ENCODE measurements around the gene MTG1. TPM values are rescaled to one million over a fixed set of nuclear protein-coding genes. Genes with fewer than 3 reads are reported as not detected.

MTG1 gene
- total RNA-seq, 1 experiment from 2014 or later, result 26.9 TPM

GRCh38 chr10:133351408-133352318 lies 42.3 kb upstream of the MTG1 start:
- Histone ChIP-seq H3K4me1 (ENCODE audit: low read length) (no peaks in the 10 kb centered on the region), H3K4me3 (ENCODE audit: low read length) (no peak overlapping the region), H3K9me2 (replicated peaks; ENCODE audit: insufficient read depth, low read length) (no peaks in the 10 kb centered on the region), H3K27me3 (ENCODE audit: low read length) (no peaks in the 10 kb centered on the region), H3K4me2 (ENCODE audit: low read depth, low read length, poor library complexity, severe bottlenecking) (no peak overlapping the region), H3K9me3 (ENCODE audit: low read length) (no peaks in the 10 kb centered on the region), H3K9ac (ENCODE audit: low read length) (no peak overlapping the region), H3K79me2 (ENCODE audit: low read length) (no peaks in the 10 kb centered on the region), H3K36me3 (ENCODE audit: insufficient read depth, low read length) (no peaks in the 10 kb centered on the region), H3K27ac (ENCODE audit: low read length) (no peak overlapping the region), H2AFZ (ENCODE audit: low read length) (no peak overlapping the region), H4K20me1 (ENCODE audit: insufficient read depth, low read depth, low read length) (no peaks in the 10 kb centered on the region)
- DNase-seq, result no peak

GRCh38 chr10:133353202-133353959 lies 40.6 kb upstream of the MTG1 start:
- Histone ChIP-seq H3K27me3 (ENCODE audit: low read length) (no peaks in the 10 kb centered on the region), H3K27ac (ENCODE audit: low read length) (no peak overlapping the region), H3K4me3 (ENCODE audit: low read length) (no peak overlapping the region), H3K9ac (ENCODE audit: low read length) (no peak overlapping the region), H3K4me1 (ENCODE audit: low read length) (peaks cover 5% of the 10 kb centered on the region; the same call in 1 of the 2 replicates), H3K9me3 (ENCODE audit: low read length) (no peaks in the 10 kb centered on the region), H3K9me2 (replicated peaks; ENCODE audit: insufficient read depth, low read length) (no peaks in the 10 kb centered on the region), H3K4me2 (ENCODE audit: low read depth, low read length, poor library complexity, severe bottlenecking) (no peak overlapping the region), H4K20me1 (ENCODE audit: insufficient read depth, low read depth, low read length) (no peaks in the 10 kb centered on the region), H3K36me3 (ENCODE audit: insufficient read depth, low read length) (no peaks in the 10 kb centered on the region), H2AFZ (ENCODE audit: low read length) (no peak overlapping the region), H3K79me2 (ENCODE audit: low read length) (no peaks in the 10 kb centered on the region)
- no peak for DNase-seq

GRCh38 chr10:133353988-133354605 lies 39.9 kb upstream of the MTG1 start:
- Histone ChIP-seq H3K4me2 (ENCODE audit: low read depth, low read length, poor library complexity, severe bottlenecking) (no peak overlapping the region), H3K36me3 (ENCODE audit: insufficient read depth, low read length) (no peaks in the 10 kb centered on the region), H2AFZ (ENCODE audit: low read length) (no peak overlapping the region), H3K4me1 (ENCODE audit: low read length) (peaks cover 5% of the 10 kb centered on the region; the same call in 1 of the 2 replicates), H3K79me2 (ENCODE audit: low read length) (no peaks in the 10 kb centered on the region), H3K9me2 (replicated peaks; ENCODE audit: insufficient read depth, low read length) (no peaks in the 10 kb centered on the region), H3K9me3 (ENCODE audit: low read length) (no peaks in the 10 kb centered on the region), H4K20me1 (ENCODE audit: insufficient read depth, low read depth, low read length) (no peaks in the 10 kb centered on the region), H3K27ac (ENCODE audit: low read length) (no peak overlapping the region), H3K4me3 (ENCODE audit: low read length) (no peak overlapping the region), H3K27me3 (ENCODE audit: low read length) (no peaks in the 10 kb centered on the region), H3K9ac (ENCODE audit: low read length) (no peak overlapping the region)
- no peak for DNase-seq

- H3K9ac ChIP-seq (ENCODE audit: low read length), result no peak overlapping the region
- H2AFZ ChIP-seq (ENCODE audit: low read length), result no peak overlapping the region
- no peak overlapping the region for H3K27ac ChIP-seq (ENCODE audit: low read length)
- H3K36me3 ChIP-seq (ENCODE audit: insufficient read depth, low read length), result no peaks in the 10 kb centered on the region
- H3K4me3 ChIP-seq (ENCODE audit: low read length), result no peak overlapping the region
- H3K4me1 ChIP-seq (ENCODE audit: low read length), result peaks cover 5% of the 10 kb centered on the region; the same call in 1 of the 2 replicates
- no peaks in the 10 kb centered on the region for H3K9me2 ChIP-seq (replicated peaks; ENCODE audit: insufficient read depth, low read length)
- no peak overlapping the region for H3K4me2 ChIP-seq (ENCODE audit: low read depth, low read length, poor library complexity, severe bottlenecking)
- no peaks in the 10 kb centered on the region for H3K27me3 ChIP-seq (ENCODE audit: low read length)
- H4K20me1 ChIP-seq (ENCODE audit: insufficient read depth, low read depth, low read length), result no peaks in the 10 kb centered on the region
- no peaks in the 10 kb centered on the region for H3K79me2 ChIP-seq (ENCODE audit: low read length)
- H3K9me3 ChIP-seq (ENCODE audit: low read length), result no peaks in the 10 kb centered on the region
- no peak for DNase-seq
Observed at GRCh38 chr10:133354672-133355240, 39.2 kb upstream of the MTG1 start.

- Histone ChIP-seq H3K4me3 (ENCODE audit: low read length) (no peak overlapping the region), H3K9me2 (replicated peaks; ENCODE audit: insufficient read depth, low read length) (no peaks in the 10 kb centered on the region), H3K36me3 (ENCODE audit: insufficient read depth, low read length) (no peaks in the 10 kb centered on the region), H3K9me3 (ENCODE audit: low read length) (no peaks in the 10 kb centered on the region), H3K4me1 (ENCODE audit: low read length) (peaks cover 5% of the 10 kb centered on the region; the same call in 1 of the 2 replicates), H4K20me1 (ENCODE audit: insufficient read depth, low read depth, low read length) (no peaks in the 10 kb centered on the region), H3K4me2 (ENCODE audit: low read depth, low read length, poor library complexity, severe bottlenecking) (no peak overlapping the region), H3K27me3 (ENCODE audit: low read length) (no peaks in the 10 kb centered on the region), H3K9ac (ENCODE audit: low read length) (no peak overlapping the region), H3K79me2 (ENCODE audit: low read length) (no peaks in the 10 kb centered on the region), H2AFZ (ENCODE audit: low read length) (no peak overlapping the region), H3K27ac (ENCODE audit: low read length) (no peak overlapping the region)
- DNase-seq, result no peak
Observed at GRCh38 chr10:133355266-133355665, 38.7 kb upstream of the MTG1 start.

- H3K27ac ChIP-seq (ENCODE audit: low read length), result no peak overlapping the region
- no peaks in the 10 kb centered on the region for H3K36me3 ChIP-seq (ENCODE audit: insufficient read depth, low read length)
- H3K9ac ChIP-seq (ENCODE audit: low read length), result no peak overlapping the region
- H3K4me3 ChIP-seq (ENCODE audit: low read length), result no peak overlapping the region
- H4K20me1 ChIP-seq (ENCODE audit: insufficient read depth, low read depth, low read length), result no peaks in the 10 kb centered on the region
- H2AFZ ChIP-seq (ENCODE audit: low read length), result no peak overlapping the region
- H3K9me2 ChIP-seq (replicated peaks; ENCODE audit: insufficient read depth, low read length), result no peaks in the 10 kb centered on the region
- H3K27me3 ChIP-seq (ENCODE audit: low read length), result no peaks in the 10 kb centered on the region
- no peak overlapping the region for H3K4me2 ChIP-seq (ENCODE audit: low read depth, low read length, poor library complexity, severe bottlenecking)
- no peak for DNase-seq
- no peaks in the 10 kb centered on the region for H3K79me2 ChIP-seq (ENCODE audit: low read length)
- H3K4me1 ChIP-seq (ENCODE audit: low read length), result peaks cover 5% of the 10 kb centered on the region; the same call in 1 of the 2 replicates
- no peaks in the 10 kb centered on the region for H3K9me3 ChIP-seq (ENCODE audit: low read length)
Observed at GRCh38 chr10:133355991-133356390, 38.0 kb upstream of the MTG1 start.

GRCh38 chr10:133356549-133357284 lies 37.2 kb upstream of the MTG1 start:
- peak overlapping the region; percentile 7 for H3K4me2 ChIP-seq (ENCODE audit: low read depth, low read length, poor library complexity, severe bottlenecking)
- DNase-seq, result no peak
- H3K36me3 ChIP-seq (ENCODE audit: insufficient read depth, low read length), result no peaks in the 10 kb centered on the region
- H3K27me3 ChIP-seq (ENCODE audit: low read length), result no peaks in the 10 kb centered on the region
- peaks cover 5% of the 10 kb centered on the region; the same call in 1 of the 2 replicates for H3K4me1 ChIP-seq (ENCODE audit: low read length)
- H3K27ac ChIP-seq (ENCODE audit: low read length), result no peak overlapping the region
- H3K9me3 ChIP-seq (ENCODE audit: low read length), result no peaks in the 10 kb centered on the region
- no peaks in the 10 kb centered on the region for H4K20me1 ChIP-seq (ENCODE audit: insufficient read depth, low read depth, low read length)
- no peaks in the 10 kb centered on the region for H3K79me2 ChIP-seq (ENCODE audit: low read length)
- no peak overlapping the region for H3K9ac ChIP-seq (ENCODE audit: low read length)
- H2AFZ ChIP-seq (ENCODE audit: low read length), result no peak overlapping the region
- H3K9me2 ChIP-seq (replicated peaks; ENCODE audit: insufficient read depth, low read length), result no peaks in the 10 kb centered on the region
- no peak overlapping the region for H3K4me3 ChIP-seq (ENCODE audit: low read length)

All from Karpas-422 (cell line).